A549 (cell line): Measurements from ENCODE around the gene TM9SF4. TPM values are rescaled to one million over a fixed set of nuclear protein-coding genes. Genes with fewer than 3 reads are reported as not detected.

Experiments
- ATAC-seq, 2 experiments: fragments of 200-7000 bp in 1 of 2; fragments of >200 bp in 1 of 2; cut with Nextera tagmentation in 1 of 2; cut with Tn5 transposase in 1 of 2; 3 replicates each; pipeline versions ENCODE4 v1.8.0 to v1.9.1; 2018 to 2020; ENCODE audit warnings: mild to moderate bottlenecking in 1 of 2, moderate library complexity in 1 of 2
- CTCF ChIA-PET: fragments of 300-600 bp; sonication (Branson Sonifier 250); formaldehyde crosslinking; extraction: SDS; loops from one replicate; lab custom pipeline; 2021; ENCODE audit warnings: antibody characterized with exemption, inconsistent platforms; lab: Yijun Ruan, JAX
- POLR2A ChIA-PET: fragments of 350-600 bp; formaldehyde crosslinking; extraction: SDS; loops from one replicate; lab custom pipeline; 2021; ENCODE audit warnings: antibody characterized with exemption, inconsistent platforms; lab: Yijun Ruan, JAX
- DNase-seq, 2 experiments: peaks; one replicate each; pipeline versions ENCODE4 v3.0.0 to v3.0.0-alpha.2; 2011 to 2016; ENCODE audit warnings: low read depth in 1 of 2, low spot score in 1 of 2
- FAIRE-seq: peaks from 2 replicates; lab custom pipeline; 2011; peaks lifted over from hg19 to GRCh38; lab: Jason Lieb, UNC
- H3K27ac ChIP-seq, 2 experiments: fragments of >200 bp; sonication (Bioruptor Twin); formaldehyde crosslinking; 3 replicates each; pipeline ENCODE4 v1.5.1; 2016 to 2017
- H3K4me1 ChIP-seq: fragments of >200 bp; sonication (Bioruptor Twin); formaldehyde crosslinking; 3 replicates; pipeline ENCODE4 v1.6.1; 2016
- H3K4me2 ChIP-seq: fragments of >200 bp; sonication (Bioruptor Twin); formaldehyde crosslinking; 3 replicates; pipeline ENCODE4 v1.6.1; 2016
- H3K4me3 ChIP-seq: fragments of >200 bp; sonication (Bioruptor Twin); formaldehyde crosslinking; 3 replicates; pipeline ENCODE4 v1.5.1; 2016
- H3K9me3 ChIP-seq: fragments of >200 bp; sonication (Bioruptor Twin); formaldehyde crosslinking; 3 replicates; pipeline ENCODE4 v1.6.1; 2016
- BHLHE40 ChIP-seq: IDR thresholded peaks from 2 replicates; pipeline ENCODE4 v1.6.1; 2012; ENCODE audit warnings: low read depth, low read length, inconsistent platforms
- CBX2 ChIP-seq: fragments of 200-600 bp; sonication (generic); IDR thresholded peaks from 2 replicates; pipeline ENCODE4 v1.6.1; 2016; ENCODE audit warnings: low read depth, mild to moderate bottlenecking, borderline replicate concordance
- CHD2 ChIP-seq: fragments of 150-350 bp; IDR thresholded peaks from 2 replicates; pipeline ENCODE4 v1.6.1; 2014; ENCODE audit warnings: low read length; ENCODE audit not compliant: partially characterized antibody
- CHD4 ChIP-seq: fragments of 200-600 bp; sonication (generic); IDR thresholded peaks from 2 replicates; pipeline ENCODE4 v1.6.1; 2016; ENCODE audit warnings: antibody characterized with exemption, mild to moderate bottlenecking, borderline replicate concordance
- EP300 ChIP-seq, 2 experiments: fragments of >200 bp; sonication (Bioruptor Twin); formaldehyde crosslinking; IDR thresholded peaks; 2 replicates in 1 of 2; 3 replicates in 1 of 2; pipeline ENCODE4 v1.6.1; 2016 to 2017
- ESRRA ChIP-seq: fragments of 150-350 bp; IDR thresholded peaks from 2 replicates; pipeline ENCODE4 v1.6.1; 2014; ENCODE audit warnings: mild to moderate bottlenecking, low read length, borderline replicate concordance
- HDAC2 ChIP-seq: fragments of 200-600 bp; sonication (generic); IDR thresholded peaks from 2 replicates; pipeline ENCODE4 v1.6.1; 2016
- HEYL ChIP-seq: fragments of 250-450 bp; sonication (Bioruptor Pico); IDR thresholded peaks from 2 replicates; pipeline ENCODE4 v1.8.0; 2021; ENCODE audit warnings: mild to moderate bottlenecking, moderate library complexity
- HMGXB4 ChIP-seq: fragments of 250-450 bp; sonication (Bioruptor Pico); IDR thresholded peaks from 2 replicates; pipeline ENCODE4 v1.5.0; 2021; ENCODE audit warnings: mild to moderate bottlenecking, moderate library complexity, borderline replicate concordance
- HOXA7 ChIP-seq: fragments of 250-450 bp; sonication (Bioruptor Pico); IDR thresholded peaks from 2 replicates; pipeline ENCODE4 v1.5.0; 2020; ENCODE audit warnings: mild to moderate bottlenecking, moderate library complexity
- HOXB5 ChIP-seq: fragments of 250-450 bp; sonication (Bioruptor Pico); IDR thresholded peaks from 2 replicates; pipeline ENCODE4 v1.5.0; 2020; ENCODE audit warnings: mild to moderate bottlenecking, moderate library complexity
- JUN ChIP-seq, 2 experiments: fragments of >200 bp; sonication (Bioruptor Twin); formaldehyde crosslinking; IDR thresholded peaks; 2 replicates in 1 of 2; 3 replicates in 1 of 2; pipeline ENCODE4 v1.6.1; 2016 to 2017
- JUNB ChIP-seq: fragments of >200 bp; sonication (Bioruptor Twin); formaldehyde crosslinking; IDR thresholded peaks from 2 replicates; pipeline ENCODE4 v1.6.1; 2016
- KDM1A ChIP-seq: fragments of 200-600 bp; sonication (generic); IDR thresholded peaks from 2 replicates; pipeline ENCODE4 v1.6.1; 2016; ENCODE audit warnings: low read depth, mild to moderate bottlenecking
- POLR2A ChIP-seq: IDR thresholded peaks from 2 replicates; pipeline ENCODE4 v1.6.1; 2012; ENCODE audit warnings: mild to moderate bottlenecking, low read length
- RFX5 ChIP-seq: fragments of 450-650 bp; IDR thresholded peaks from 2 replicates; pipeline ENCODE4 v1.7.1; 2014; ENCODE audit warnings: antibody characterized with exemption, mild to moderate bottlenecking, moderate library complexity
- SREBF2 ChIP-seq: fragments of 450-650 bp; IDR thresholded peaks from 2 replicates; pipeline ENCODE4 v1.6.1; 2014; ENCODE audit warnings: mild to moderate bottlenecking, moderate library complexity
- USF2 ChIP-seq: fragments of 450-650 bp; IDR thresholded peaks from 2 replicates; pipeline ENCODE4 v1.6.1; 2014; ENCODE audit warnings: antibody characterized with exemption
- ZC3H11A ChIP-seq: fragments of 450-650 bp; IDR thresholded peaks from 2 replicates; pipeline ENCODE4 v1.6.1; 2014; ENCODE audit warnings: antibody characterized with exemption, mild to moderate bottlenecking
- ZFP36 ChIP-seq: fragments of 450-650 bp; IDR thresholded peaks from 2 replicates; pipeline ENCODE4 v1.6.1; 2014; ENCODE audit warnings: borderline replicate concordance; ENCODE audit not compliant: partially characterized antibody
- whole genome bisulfite sequencing: methylation state at CpG from one replicate; pipeline ENCODE4 v1.1.6; 2017; ENCODE audit errors: missing lambda C conversion rate; 5-methylcytosine and 5-hydroxymethylcytosine counted together
- polyA plus RNA-seq, 4 experiments: library from polyadenylated mRNA; depleted of rRNA in 3 of 4; stranded (reverse); fragments of >200 nt; fragmentation: RNase III in 1 of 4; extraction: RNeasy Plus Mini Kit Qiagen cat#74134 plus additional on column Dnase treatment in 1 of 4; gene quantifications; 2 replicates in 3 of 4; 3 replicates in 1 of 4; pipeline ENCODE4 v1.2.3, GENCODE V29; 2011 to 2017
- TF ChIP-seq, protein P1 (sequence below): IDR thresholded peaks from 2 replicates; pipeline ENCODE4 v1.6.1; 2012
- TF ChIP-seq, protein P2 (sequence below): fragments of 200-600 bp; sonication (generic); IDR thresholded peaks from 2 replicates; pipeline ENCODE4 v1.6.1; 2016; ENCODE audit warnings: antibody characterized with exemption, mild to moderate bottlenecking, moderate library complexity
- TF ChIP-seq, protein P3 (sequence below): IDR thresholded peaks from 2 replicates; pipeline ENCODE4 v1.6.1; 2012; ENCODE audit warnings: low read depth, borderline replicate concordance

TM9SF4 gene
- polyA plus RNA-seq, 2 of the 4 experiments (the other 2 are of a cell fraction) = 52.3 to 60.0 TPM

GRCh38 chr20:32124916-32125454, 15.5 kb downstream of the TM9SF4 start:
- DNase-seq (no peak), ATAC-seq (no peak), FAIRE-seq (no peak)
- Histone ChIP-seq H3K9me3 (no peaks in the 10 kb centered on the region), H3K4me1 (no peaks in the 10 kb centered on the region), H3K27ac (no peak overlapping the region), H3K4me3 (no peak overlapping the region), H3K4me2 (no peak overlapping the region)
- no peak for TF ChIP-seq BHLHE40
- TF ChIP-seq JUN (IDR thresholded peaks at IDR 0.05) = no peak
- TF ChIP-seq HEYL (CRISPR knock-in tag) = no peak
- no peak for TF ChIP-seq HOXA7 (CRISPR knock-in tag)
- TF ChIP-seq USF2 = no peak
- no peak for TF ChIP-seq CHD2
- TF ChIP-seq HOXB5 = no peak
- CTCF ChIA-PET = interaction anchor here (0.9 kb wide), 1 partner anchor 33 kb away, joined by 3 read pairs; no protein-coding TSS in a partner anchor
- 88% methylated on average over 4 of the region's 4 CpGs for WGBS
- POLR2A ChIA-PET = no interaction called here

DNA sequence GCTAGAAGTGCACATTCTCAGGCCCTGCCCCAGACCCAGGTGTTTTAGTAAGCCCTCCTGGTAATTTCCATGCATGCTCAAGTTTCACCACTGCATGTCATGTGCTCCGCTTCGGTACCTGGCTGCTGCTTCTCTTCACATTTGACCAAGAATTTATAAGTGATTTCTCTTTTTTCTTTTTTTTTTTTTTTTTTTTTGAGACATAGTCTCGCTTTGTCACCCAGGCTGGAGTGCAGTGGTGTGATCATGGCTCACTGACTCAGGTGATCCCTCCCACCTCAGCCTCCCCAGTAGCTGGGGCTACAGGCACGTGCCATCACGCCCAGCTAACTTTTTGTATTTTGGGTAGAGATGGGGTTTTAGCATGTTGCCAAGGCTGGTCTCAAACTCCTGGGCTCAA, 16.0 kb downstream of the TM9SF4 start:
- no peak for FAIRE-seq
- Histone ChIP-seq H3K4me2 (no peak overlapping the region), H3K27ac (no peak overlapping the region), H3K4me3 (no peak overlapping the region), H3K4me1 (no peaks in the 10 kb centered on the region), H3K9me3 (no peaks in the 10 kb centered on the region)
- 85% methylated on average over 5 of the region's 5 CpGs for WGBS
- CTCF ChIA-PET = interaction anchor here (0.9 kb wide), 1 partner anchor 33 kb away, joined by 3 read pairs; no protein-coding TSS in a partner anchor
- DNase-seq = no peak
- POLR2A ChIA-PET = no interaction called here
- TF ChIP-seq SREBF2 (no peak), KDM1A (no peak), ZC3H11A (no peak), EP300 (IDR thresholded peaks at IDR 0.05) (no peak), ZFP36 (no peak), BHLHE40 (no peak), RFX5 (no peak), ESRRA (no peak), HMGXB4 (CRISPR knock-in tag) (no peak), POLR2A (no peak), HDAC2 (no peak), JUNB (no peak), CBX2 (no peak), CHD4 (no peak)
- TF ChIP-seq, protein P1, sequence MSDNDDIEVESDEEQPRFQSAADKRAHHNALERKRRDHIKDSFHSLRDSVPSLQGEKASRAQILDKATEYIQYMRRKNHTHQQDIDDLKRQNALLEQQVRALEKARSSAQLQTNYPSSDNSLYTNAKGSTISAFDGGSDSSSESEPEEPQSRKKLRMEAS = no peak
- TF ChIP-seq, protein P2, sequence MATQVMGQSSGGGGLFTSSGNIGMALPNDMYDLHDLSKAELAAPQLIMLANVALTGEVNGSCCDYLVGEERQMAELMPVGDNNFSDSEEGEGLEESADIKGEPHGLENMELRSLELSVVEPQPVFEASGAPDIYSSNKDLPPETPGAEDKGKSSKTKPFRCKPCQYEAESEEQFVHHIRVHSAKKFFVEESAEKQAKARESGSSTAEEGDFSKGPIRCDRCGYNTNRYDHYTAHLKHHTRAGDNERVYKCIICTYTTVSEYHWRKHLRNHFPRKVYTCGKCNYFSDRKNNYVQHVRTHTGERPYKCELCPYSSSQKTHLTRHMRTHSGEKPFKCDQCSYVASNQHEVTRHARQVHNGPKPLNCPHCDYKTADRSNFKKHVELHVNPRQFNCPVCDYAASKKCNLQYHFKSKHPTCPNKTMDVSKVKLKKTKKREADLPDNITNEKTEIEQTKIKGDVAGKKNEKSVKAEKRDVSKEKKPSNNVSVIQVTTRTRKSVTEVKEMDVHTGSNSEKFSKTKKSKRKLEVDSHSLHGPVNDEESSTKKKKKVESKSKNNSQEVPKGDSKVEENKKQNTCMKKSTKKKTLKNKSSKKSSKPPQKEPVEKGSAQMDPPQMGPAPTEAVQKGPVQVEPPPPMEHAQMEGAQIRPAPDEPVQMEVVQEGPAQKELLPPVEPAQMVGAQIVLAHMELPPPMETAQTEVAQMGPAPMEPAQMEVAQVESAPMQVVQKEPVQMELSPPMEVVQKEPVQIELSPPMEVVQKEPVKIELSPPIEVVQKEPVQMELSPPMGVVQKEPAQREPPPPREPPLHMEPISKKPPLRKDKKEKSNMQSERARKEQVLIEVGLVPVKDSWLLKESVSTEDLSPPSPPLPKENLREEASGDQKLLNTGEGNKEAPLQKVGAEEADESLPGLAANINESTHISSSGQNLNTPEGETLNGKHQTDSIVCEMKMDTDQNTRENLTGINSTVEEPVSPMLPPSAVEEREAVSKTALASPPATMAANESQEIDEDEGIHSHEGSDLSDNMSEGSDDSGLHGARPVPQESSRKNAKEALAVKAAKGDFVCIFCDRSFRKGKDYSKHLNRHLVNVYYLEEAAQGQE = no peak
- TF ChIP-seq, protein P3, sequence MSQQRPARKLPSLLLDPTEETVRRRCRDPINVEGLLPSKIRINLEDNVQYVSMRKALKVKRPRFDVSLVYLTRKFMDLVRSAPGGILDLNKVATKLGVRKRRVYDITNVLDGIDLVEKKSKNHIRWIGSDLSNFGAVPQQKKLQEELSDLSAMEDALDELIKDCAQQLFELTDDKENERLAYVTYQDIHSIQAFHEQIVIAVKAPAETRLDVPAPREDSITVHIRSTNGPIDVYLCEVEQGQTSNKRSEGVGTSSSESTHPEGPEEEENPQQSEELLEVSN = no peak
- no peak for ATAC-seq
